Measurements from ENCODE around the gene PERCC1.

DNA sequence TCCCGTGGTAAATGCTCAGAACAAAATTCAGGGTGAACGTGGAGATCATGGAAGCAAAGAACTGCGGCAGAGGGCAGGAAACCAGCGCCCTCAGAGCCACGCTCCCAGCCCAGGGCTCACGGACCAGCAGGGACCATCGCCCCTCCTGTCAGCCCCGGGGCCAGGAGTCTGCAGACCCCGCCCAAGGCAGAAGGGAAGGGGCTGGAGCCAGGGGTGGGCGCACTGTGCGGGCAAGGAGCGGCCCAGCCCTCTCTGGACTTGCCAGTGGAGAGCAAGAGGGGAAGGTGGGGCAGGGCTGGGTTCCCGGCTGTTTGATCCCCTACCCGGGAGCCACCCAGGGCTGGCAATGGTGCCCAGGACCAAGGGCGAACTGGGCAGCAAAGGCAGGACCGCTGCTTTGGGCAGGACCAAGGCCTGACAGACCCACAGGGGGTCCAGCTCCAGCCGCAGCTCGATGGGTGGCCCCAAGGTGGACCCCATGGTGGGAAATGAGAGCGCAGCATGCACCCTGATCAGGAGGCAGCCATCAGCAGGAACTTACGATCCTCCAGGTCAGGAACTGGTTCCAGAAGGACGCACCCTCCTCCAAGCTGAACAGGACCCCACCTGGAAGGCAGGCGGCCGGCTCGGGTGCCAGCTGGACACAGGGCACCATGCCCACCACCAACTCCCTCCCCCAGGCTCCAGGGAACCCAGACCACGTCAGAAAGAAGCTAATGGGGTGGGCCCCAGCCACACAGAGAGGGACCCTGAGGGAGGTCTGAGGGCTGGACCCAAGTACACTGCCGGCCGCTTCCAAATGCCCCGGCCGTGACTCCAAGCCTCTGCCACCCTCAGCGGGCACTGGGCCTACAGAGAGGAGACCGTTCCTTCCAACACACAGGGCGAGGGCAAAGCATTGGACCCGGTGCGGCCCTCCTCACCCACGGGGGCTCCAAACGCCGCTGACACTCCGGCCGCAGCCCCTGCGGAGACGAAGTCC, 24.6 kb downstream of the PERCC1 start:
- TF ChIP-seq, protein P1, sequence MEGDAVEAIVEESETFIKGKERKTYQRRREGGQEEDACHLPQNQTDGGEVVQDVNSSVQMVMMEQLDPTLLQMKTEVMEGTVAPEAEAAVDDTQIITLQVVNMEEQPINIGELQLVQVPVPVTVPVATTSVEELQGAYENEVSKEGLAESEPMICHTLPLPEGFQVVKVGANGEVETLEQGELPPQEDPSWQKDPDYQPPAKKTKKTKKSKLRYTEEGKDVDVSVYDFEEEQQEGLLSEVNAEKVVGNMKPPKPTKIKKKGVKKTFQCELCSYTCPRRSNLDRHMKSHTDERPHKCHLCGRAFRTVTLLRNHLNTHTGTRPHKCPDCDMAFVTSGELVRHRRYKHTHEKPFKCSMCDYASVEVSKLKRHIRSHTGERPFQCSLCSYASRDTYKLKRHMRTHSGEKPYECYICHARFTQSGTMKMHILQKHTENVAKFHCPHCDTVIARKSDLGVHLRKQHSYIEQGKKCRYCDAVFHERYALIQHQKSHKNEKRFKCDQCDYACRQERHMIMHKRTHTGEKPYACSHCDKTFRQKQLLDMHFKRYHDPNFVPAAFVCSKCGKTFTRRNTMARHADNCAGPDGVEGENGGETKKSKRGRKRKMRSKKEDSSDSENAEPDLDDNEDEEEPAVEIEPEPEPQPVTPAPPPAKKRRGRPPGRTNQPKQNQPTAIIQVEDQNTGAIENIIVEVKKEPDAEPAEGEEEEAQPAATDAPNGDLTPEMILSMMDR (IDR thresholded peaks at IDR 0.05), result no peak
- no peak for TF ChIP-seq POLR2A (IDR thresholded peaks at IDR 0.05)
- TF ChIP-seq POLR2AphosphoS5 (IDR thresholded peaks at IDR 0.05; ENCODE audit: insufficient read depth in 1 of 2, low read depth in 1 of 2), result no peak

Measured in vagina (tissue), 2 donors.